OCI-M2 (cell line): ENCODE measurements around the gene CCRL2.
"Not testable (repeated sequence)": the region's sequence is repeated elsewhere in the genome, so short reads cannot be mapped to it uniquely, and the experiment has no call there.

ENCODE experiments used
- DNase-seq: peaks from one replicate; lab custom pipeline; 2025; ENCODE audit not compliant: unreplicated experiment; lab: John Stamatoyannopoulos, UW

Gene CCRL2

GRCh38 chr3:46427916-46428833 lies 21.1 kb downstream of the CCRL2 start:
- peak; percentile 14 for DNase-seq

DNA sequence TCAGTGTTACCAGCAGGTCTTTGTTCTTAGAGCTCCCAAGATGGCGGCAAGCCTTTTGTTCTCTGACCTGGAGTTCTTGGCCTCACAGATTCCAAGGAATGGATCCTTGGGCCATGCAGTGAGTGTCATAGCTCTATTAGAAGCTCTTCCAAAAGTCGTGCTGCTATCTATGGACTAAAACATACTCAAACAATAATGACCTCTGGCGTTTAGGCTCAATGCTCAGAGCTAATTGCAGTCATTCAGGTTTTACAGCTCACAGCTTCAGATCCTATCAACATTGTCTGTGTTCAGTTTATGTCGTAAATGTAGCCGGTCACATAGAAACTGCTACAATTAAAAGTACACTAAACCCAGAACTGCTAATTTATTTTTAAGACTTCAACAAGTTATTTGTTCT lies 22.2 kb downstream of the CCRL2 start:
- no peak for DNase-seq

GRCh38 chr3:46429671-46430070 lies 22.6 kb downstream of the CCRL2 start:
- no peak for DNase-seq

- not testable (repeated sequence) for DNase-seq
Measured at GRCh38 chr3:46430879-46431278, 23.8 kb downstream of the CCRL2 start.

GRCh38 chr3:46431905-46432304 lies 24.8 kb downstream of the CCRL2 start:
- not testable (repeated sequence) for DNase-seq

- peak; percentile 45 for DNase-seq
Measured at GRCh38 chr3:46433118-46433517, 26.1 kb downstream of the CCRL2 start.

DNA sequence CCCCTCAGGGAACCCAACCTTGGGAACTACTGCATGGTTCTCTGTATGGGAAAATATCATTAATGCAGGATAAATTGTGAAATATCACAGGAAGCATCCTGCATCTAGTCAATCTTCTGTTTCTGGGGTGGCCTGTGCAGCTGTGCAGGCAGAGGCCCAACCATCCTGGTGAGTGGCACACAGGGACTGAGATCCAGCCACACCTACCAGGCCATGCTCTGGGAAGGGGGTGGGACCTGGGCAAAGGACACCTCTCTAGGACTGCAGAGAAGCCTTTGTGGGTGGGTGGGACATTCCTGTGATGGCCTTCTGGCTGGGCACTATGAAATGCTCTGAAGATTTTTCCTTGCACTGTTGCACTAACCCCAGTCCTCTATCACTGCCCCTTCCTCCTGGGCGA lies 26.8 kb downstream of the CCRL2 start:
- DNase-seq = no peak

DNA sequence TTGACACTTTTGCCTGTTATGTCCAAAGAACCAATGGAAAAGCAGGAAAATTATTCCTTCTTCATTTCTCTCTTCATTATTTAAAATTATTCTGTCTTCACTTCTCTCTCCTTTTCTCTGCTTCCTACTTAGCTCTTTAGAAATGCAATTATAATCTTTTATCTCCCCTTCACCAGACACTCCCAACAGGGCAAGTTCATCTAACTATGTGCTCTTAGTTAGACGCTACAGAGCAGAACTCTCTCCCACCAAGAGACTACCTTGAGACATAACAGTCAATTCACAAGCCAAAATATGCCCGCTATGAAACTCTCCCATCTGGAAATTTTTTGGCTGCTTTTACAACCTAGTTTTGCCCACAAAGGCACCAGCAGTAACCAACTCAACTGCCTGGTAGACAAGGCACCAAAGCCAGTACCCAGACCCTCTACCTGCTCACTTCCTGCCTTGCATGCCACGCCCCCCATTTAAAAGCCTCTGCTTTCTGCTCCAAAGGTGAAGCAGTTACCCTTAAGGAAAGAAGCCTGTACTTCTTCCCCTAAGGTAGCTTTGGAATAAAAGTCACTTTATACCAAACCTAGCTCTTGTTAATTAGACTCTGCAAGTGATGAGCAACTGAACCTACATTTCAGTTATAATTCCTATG lies 28.1 kb downstream of the CCRL2 start:
- no peak for DNase-seq

DNA sequence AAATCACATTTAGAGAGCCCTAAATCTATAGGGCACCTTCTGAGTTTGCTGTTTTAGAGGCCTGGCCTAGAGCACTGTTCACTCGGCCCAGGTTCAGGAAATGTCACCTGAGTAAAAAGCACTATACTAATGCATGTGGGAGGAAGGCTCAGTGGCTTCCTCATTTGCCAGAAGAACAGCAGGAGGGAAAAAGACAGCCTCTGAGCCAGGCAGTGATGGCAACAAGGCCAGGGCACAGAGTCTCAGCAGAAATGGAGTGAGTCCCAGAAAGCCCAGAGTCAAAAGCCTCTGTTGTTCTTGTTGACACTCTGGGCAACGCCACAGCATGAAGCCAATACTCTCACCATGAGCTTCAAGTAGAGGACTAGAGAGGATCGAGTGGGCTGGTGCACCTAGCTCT lies 31.8 kb downstream of the CCRL2 start:
- no peak for DNase-seq

DNA sequence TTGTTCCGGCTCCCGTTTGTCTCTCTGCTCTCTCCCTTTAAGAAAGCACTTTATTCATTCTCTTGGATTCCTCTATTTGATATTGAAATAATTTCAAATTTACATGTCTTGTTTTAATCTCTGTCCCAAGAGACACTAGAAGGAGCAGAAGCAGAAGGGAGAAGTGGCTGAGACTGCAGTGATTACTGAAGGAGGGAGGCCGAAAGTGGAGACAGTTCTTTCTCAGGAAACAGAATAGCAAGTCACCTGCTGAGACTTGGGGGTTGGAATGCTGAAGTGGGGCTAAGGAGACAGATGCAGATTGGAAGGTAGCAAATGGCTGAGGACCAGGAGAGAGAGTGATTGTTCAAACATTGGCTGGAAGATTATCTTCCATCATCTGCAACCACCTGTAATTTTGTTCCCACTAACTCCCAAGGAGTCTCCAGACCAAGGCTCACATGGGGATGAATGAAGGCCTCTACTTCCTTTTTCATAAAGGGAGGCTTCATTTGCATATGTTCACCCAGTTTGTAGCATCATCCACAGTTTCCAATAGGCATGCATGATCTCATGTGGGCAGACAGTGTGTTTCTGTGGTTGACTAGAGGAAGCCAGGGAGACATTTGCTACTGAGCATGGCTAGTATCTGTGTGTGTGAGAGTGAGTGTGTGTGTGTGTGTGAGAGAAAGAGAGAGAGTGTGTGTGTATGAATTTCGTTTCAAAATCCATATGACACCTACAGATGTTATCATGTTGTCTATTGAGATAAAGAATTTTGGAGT lies 33.7 kb downstream of the CCRL2 start:
- DNase-seq = no peak

DNA sequence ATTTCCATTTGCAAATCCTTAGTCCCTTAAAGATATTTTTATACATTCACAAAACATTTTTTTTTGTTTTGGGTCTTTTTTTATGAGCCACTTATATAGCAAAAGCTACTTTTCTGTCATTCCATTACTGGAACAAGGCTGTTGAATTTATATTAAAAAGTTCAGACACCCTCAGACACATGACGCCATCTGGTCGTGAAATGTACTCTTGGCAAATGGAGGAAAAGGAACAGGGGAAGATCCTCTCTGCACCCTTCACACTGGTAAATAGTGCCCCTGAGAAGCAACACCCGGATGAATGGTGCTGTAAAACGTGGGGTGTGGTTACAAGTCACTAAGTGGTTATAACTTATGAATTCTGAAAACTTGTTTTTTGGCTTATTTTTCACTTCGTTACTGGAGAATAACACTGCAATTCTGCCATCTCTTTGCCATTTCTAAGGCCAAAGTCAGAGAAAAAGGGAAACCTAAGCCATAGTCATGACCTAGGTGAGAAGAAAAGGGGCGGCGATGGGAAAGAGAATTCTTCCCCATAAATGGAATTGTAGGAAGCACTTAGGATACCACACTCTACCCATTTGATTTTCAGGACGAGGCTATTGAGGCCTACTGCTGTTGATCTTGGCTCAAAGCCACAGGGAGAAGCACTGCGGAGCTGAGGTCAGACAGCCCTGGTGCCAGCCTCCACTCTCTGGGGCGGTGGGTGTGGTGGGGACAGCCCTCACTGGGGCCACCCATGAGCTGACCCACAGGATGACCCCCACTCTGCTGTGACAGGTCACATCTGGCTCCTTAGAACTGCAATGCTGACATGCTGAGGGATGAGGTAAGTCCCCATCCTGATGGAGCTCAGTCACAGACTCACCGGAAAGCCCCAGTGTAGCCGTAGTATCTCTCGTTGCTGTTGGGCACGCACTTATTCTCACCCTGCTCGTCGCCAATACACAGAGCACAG lies 35.8 kb downstream of the CCRL2 start:
- no peak for DNase-seq

DNA sequence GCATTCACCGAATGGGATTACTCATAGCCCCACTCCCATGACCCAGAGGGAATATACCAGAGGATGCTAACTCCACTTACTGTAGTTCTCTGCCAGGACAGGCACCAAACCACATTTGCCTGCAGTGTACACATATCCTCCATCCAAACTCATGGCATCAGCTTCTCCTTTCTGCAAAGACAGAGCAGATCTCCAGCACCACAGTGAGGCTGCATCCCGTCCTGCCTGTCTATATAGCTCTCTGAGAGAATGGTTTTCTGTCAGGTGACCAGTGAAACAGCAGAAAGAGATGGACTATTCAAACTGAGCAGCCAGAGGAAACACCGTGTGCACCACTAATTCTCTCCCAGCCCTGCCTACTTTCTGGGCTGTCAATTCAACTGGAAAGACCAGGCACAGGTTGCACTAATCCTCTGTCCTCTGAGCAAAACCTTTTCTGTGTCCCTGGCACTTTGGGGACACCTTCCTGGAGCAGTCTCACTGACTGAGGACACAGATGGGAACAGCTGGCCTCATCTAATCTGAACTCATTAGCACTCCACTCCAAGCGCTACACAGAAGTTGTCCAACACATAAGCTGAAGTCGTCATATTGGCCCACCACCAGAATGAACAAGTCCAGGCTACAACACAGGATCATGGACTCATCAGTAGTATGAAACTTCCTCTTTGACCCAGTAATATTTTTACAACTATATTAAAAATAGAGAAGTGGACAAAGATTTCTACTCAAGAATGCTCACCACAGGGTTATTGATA lies 40.3 kb downstream of the CCRL2 start:
- DNase-seq = no peak

GRCh38 chr3:46448721-46449120 lies 41.7 kb downstream of the CCRL2 start:
- DNase-seq = no peak

GRCh38 chr3:46449755-46450552 lies 42.9 kb downstream of the CCRL2 start:
- DNase-seq = no peak

GRCh38 chr3:46453526-46454208 lies 46.6 kb downstream of the CCRL2 start:
- DNase-seq = no peak

DNA sequence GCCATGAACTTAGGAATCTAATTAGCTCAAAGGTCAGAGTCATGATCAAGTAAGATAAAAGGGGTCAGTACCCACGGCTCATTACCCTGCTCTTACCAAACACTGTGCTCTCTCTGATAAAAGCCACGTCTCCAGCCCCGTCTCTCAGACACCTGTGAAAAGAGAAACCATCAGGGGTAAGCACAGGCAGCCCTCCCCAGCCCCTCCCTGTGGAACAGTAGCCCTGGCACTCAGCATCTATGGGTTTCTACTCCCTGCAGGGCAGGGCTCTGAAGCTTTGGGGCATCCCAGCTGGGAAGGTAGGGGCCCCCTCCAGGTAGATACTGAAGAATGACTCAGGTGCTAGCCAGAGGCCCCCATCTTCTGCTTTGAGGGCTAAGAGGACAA lies 47.1 kb downstream of the CCRL2 start:
- DNase-seq = no peak

GRCh38 chr3:46454606-46455005 lies 47.5 kb downstream of the CCRL2 start:
- DNase-seq = no peak
